ENCODE measurements around the gene DLG2.

DNA sequence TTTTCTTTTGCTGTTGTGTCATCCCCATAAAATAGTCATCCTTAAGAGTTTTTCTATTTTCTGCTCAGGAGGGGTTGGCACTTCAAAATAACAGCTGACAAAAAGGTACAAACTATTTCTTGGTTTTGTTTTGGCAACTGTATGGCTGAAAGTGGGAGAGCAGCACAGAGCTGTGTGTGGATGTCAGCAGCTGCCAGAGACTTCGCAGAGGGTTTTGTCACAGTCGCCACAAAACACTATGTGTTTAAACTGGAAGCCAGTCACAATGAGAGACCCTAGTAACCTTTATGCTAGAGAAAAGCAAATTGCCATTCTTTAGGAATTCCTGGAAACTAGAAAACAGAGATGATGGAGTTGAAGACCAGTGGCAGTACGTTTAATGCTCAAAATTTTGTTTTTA, 2151.4 kb downstream of the DLG2 start:
- no peak for TF ChIP-seq TAF1 (IDR thresholded peaks at IDR 0.05; ENCODE audit: borderline replicate concordance, insufficient read depth, low read length)
- TF ChIP-seq SIN3A (IDR thresholded peaks at IDR 0.05; ENCODE audit: borderline replicate concordance, insufficient read depth, low read length), result no peak
- TF ChIP-seq, protein P1, sequence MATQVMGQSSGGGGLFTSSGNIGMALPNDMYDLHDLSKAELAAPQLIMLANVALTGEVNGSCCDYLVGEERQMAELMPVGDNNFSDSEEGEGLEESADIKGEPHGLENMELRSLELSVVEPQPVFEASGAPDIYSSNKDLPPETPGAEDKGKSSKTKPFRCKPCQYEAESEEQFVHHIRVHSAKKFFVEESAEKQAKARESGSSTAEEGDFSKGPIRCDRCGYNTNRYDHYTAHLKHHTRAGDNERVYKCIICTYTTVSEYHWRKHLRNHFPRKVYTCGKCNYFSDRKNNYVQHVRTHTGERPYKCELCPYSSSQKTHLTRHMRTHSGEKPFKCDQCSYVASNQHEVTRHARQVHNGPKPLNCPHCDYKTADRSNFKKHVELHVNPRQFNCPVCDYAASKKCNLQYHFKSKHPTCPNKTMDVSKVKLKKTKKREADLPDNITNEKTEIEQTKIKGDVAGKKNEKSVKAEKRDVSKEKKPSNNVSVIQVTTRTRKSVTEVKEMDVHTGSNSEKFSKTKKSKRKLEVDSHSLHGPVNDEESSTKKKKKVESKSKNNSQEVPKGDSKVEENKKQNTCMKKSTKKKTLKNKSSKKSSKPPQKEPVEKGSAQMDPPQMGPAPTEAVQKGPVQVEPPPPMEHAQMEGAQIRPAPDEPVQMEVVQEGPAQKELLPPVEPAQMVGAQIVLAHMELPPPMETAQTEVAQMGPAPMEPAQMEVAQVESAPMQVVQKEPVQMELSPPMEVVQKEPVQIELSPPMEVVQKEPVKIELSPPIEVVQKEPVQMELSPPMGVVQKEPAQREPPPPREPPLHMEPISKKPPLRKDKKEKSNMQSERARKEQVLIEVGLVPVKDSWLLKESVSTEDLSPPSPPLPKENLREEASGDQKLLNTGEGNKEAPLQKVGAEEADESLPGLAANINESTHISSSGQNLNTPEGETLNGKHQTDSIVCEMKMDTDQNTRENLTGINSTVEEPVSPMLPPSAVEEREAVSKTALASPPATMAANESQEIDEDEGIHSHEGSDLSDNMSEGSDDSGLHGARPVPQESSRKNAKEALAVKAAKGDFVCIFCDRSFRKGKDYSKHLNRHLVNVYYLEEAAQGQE (IDR thresholded peaks at IDR 0.05; ENCODE audit: insufficient read depth in 1 of 2, low read depth in 2 of 2, low read length in 2 of 2), result no peak
- no peak for TF ChIP-seq POLR2AphosphoS5 (IDR thresholded peaks at IDR 0.05; ENCODE audit: low read depth, low read length)
- no peak for TF ChIP-seq FOXP2 (optimal IDR thresholded peaks at IDR 0.05; ENCODE audit: borderline replicate concordance, extremely low read depth, extremely low read length, insufficient read depth)
